Thymus (tissue), 11 donors: ENCODE results near the gene CLK1. TPM values are rescaled to one million over a fixed set of nuclear protein-coding genes. Genes with fewer than 3 reads are reported as not detected.
A peak's percentile ranks its signal among the peaks of the same experiment; 100 is the strongest.
"Not testable (repeated sequence)": the region's sequence is repeated elsewhere in the genome, so short reads cannot be mapped to it uniquely, and the experiment has no call there.

Experiments
- DNase-seq, 9 donors: peaks; one replicate each; pipeline ENCODE4 v3.0.0-alpha.2; 2013; ENCODE audit warnings: low spot score in 9 of 9, low read depth in 6 of 9, missing footprints in 1 of 9
- H3K27ac ChIP-seq, 2 donors: one replicate each; pipeline ENCODE4 v1.5.1; 2013; ENCODE audit warnings: control low read depth in 1 of 2, low read depth in 1 of 2, low read length in 1 of 2, mild to moderate bottlenecking in 1 of 2, moderate library complexity in 1 of 2
- H3K27me3 ChIP-seq, 2 donors: one replicate each; pipeline ENCODE4 v1.5.1; 2013; ENCODE audit warnings: low read length in 1 of 2; ENCODE audit not compliant: control insufficient read depth in 2 of 2, insufficient read depth in 1 of 2
- H3K36me3 ChIP-seq, 2 donors: one replicate each; pipeline ENCODE4 v1.5.1; 2013; ENCODE audit warnings: low read length in 1 of 2, mild to moderate bottlenecking in 1 of 2, moderate library complexity in 1 of 2; ENCODE audit not compliant: control insufficient read depth in 2 of 2, insufficient read depth in 2 of 2
- H3K4me1 ChIP-seq, 2 donors: one replicate each; pipeline ENCODE4 v1.5.1; 2013; ENCODE audit warnings: low read length in 2 of 2; ENCODE audit not compliant: control insufficient read depth in 2 of 2, insufficient read depth in 2 of 2
- H3K4me3 ChIP-seq, 2 donors: one replicate each; pipeline ENCODE4 v1.5.1; 2013; ENCODE audit warnings: low read length in 2 of 2, control low read depth in 1 of 2, mild to moderate bottlenecking in 1 of 2
- H3K9me3 ChIP-seq, 2 donors: one replicate each; pipeline ENCODE4 v1.5.1; 2013; ENCODE audit warnings: low read length in 1 of 2, mild to moderate bottlenecking in 1 of 2; ENCODE audit not compliant: control insufficient read depth in 2 of 2, insufficient read depth in 1 of 2
- WGBS: extraction: QIAGEN DNeasy Blood & Tissue Kit; methylation state at CpG from one replicate; pipeline ENCODE4 v1.1.7; 2013; 5-methylcytosine and 5-hydroxymethylcytosine counted together
- polyA plus RNA-seq: library from polyadenylated mRNA; stranded (reverse); fragments of 200-250 nt; gene quantifications from one replicate; pipeline ENCODE4 v1.2.3, GENCODE V29; 2013
- total RNA-seq: library from RNA; stranded (reverse); fragments of 120-200 nt; gene quantifications from one replicate; pipeline ENCODE4 v1.2.4, GENCODE V29; 2013
- donor health status: healthy.

CLK1 gene
- total and polyA plus RNA-seq, 2 donors, result 295 to 1,486 TPM

GRCh38 chr2:200888704-200889625 is 24.5 kb upstream of the CLK1 start, which contains the start of the genes NIF3L1 and PPIL3:
Gene NIF3L1, plus strand, starts transcription at chr2:200889371. Its CDS starts 2,573 bp downstream, at chr2:200891944.
Gene PPIL3, minus strand, starts transcription at chr2:200889077. Its CDS starts 1,462 bp downstream, at chr2:200887615.
- peak; percentile 93 to 99 (median 97) for DNase-seq
- no peaks in the 10 kb centered on the region for H3K9me3 ChIP-seq
- H3K27ac ChIP-seq, result peak within 1 kb of the TSS; percentile 96 to 100
- WGBS, result under 1% methylated on average over 50 of the region's 50 CpGs
- H3K4me3 ChIP-seq, result peak within 1 kb of the TSS; percentile 62 to 83
- H3K36me3 ChIP-seq, result peaks cover 4 to 16% of the 10 kb centered on the region in 2 donors
- H3K27me3 ChIP-seq, result no peaks in the 10 kb centered on the region
- H3K4me1 ChIP-seq, result peaks cover 8 to 25% of the 10 kb centered on the region in 2 donors

- not testable (repeated sequence) for H3K27me3 ChIP-seq, H3K9me3 ChIP-seq, H3K4me1 ChIP-seq, DNase-seq, H3K27ac ChIP-seq, H3K4me3 ChIP-seq
- 94% methylated on average over 2 of the region's 2 CpGs for WGBS
- H3K36me3 ChIP-seq, result peaks cover 23 to 75% of the 10 kb centered on the region in 2 donors
Measured at GRCh38 chr2:200881715-200882249, 17.3 kb upstream of the CLK1 start.

- peaks cover 28 to 76% of the 10 kb centered on the region in 2 donors for H3K36me3 ChIP-seq
- no peak overlapping the region for H3K4me3 ChIP-seq
- H3K27me3 ChIP-seq, result no peaks in the 10 kb centered on the region
- DNase-seq, result no peak
- H3K27ac ChIP-seq, result no peak overlapping the region
- H3K4me1 ChIP-seq, result no peaks in the 10 kb centered on the region
- no peaks in the 10 kb centered on the region for H3K9me3 ChIP-seq
- 97% methylated on average over 2 of the region's 2 CpGs for WGBS
Measured at GRCh38 chr2:200878289-200878880, 13.9 kb upstream of the CLK1 start.

GRCh38 chr2:200877443-200877842 is 13.0 kb upstream of the CLK1 start:
- Histone ChIP-seq H3K27me3 (no peaks in the 10 kb centered on the region), H3K27ac (no peak overlapping the region), H3K9me3 (no peaks in the 10 kb centered on the region), H3K4me3 (no peak overlapping the region), H3K36me3 (peaks cover 22 to 67% of the 10 kb centered on the region in 2 donors), H3K4me1 (no peaks in the 10 kb centered on the region)
- DNase-seq, result no peak

GRCh38 chr2:200873560-200873959 is 9.1 kb upstream of the CLK1 start:
- no peaks in the 10 kb centered on the region for H3K9me3 ChIP-seq
- no peaks in the 10 kb centered on the region for H3K4me1 ChIP-seq
- H3K27me3 ChIP-seq, result no peaks in the 10 kb centered on the region
- no peak overlapping the region for H3K4me3 ChIP-seq
- peaks cover 22 to 46% of the 10 kb centered on the region in 2 donors for H3K36me3 ChIP-seq
- DNase-seq, result no peak
- H3K27ac ChIP-seq, result no peak overlapping the region
- 98% methylated on average over 6 of the region's 6 CpGs for WGBS

- DNase-seq, result no peak
- Histone ChIP-seq H3K9me3 (no peaks in the 10 kb centered on the region), H3K4me1 (no peaks in the 10 kb centered on the region), H3K4me3 (no peak overlapping the region), H3K36me3 (peaks cover 17 to 26% of the 10 kb centered on the region in 2 donors), H3K27ac (no peak overlapping the region), H3K27me3 (no peaks in the 10 kb centered on the region)
- 95% methylated on average over 3 of the region's 3 CpGs for WGBS
Measured at GRCh38 chr2:200871151-200871550, 6.7 kb upstream of the CLK1 start.

GRCh38 chr2:200869014-200869413 is 4.6 kb upstream of the CLK1 start:
- H3K9me3 ChIP-seq, result no peaks in the 10 kb centered on the region
- no peak overlapping the region for H3K4me3 ChIP-seq
- H3K36me3 ChIP-seq, result peaks cover 10 to 13% of the 10 kb centered on the region in 2 donors
- DNase-seq, result no peak
- peaks cover 0 to 7% of the 10 kb centered on the region in 2 donors for H3K4me1 ChIP-seq
- no peak overlapping the region for H3K27ac ChIP-seq
- over 99% methylated on average over 2 of the region's 2 CpGs for WGBS
- H3K27me3 ChIP-seq, result no peaks in the 10 kb centered on the region

- WGBS, result under 1% methylated on average over 19 of the region's 19 CpGs
- H3K27ac ChIP-seq, result peak overlapping the region; percentile 99 to 100
- peak in 4 of 9 donors; percentile 51 to 76 (median 73) for DNase-seq
- peak overlapping the region; percentile 81 to 97 for H3K4me3 ChIP-seq
- H3K9me3 ChIP-seq, result no peaks in the 10 kb centered on the region
- H3K36me3 ChIP-seq, result peaks cover 8 to 29% of the 10 kb centered on the region in 2 donors
- peaks cover 0 to 21% of the 10 kb centered on the region in 2 donors for H3K4me1 ChIP-seq
- no peaks in the 10 kb centered on the region for H3K27me3 ChIP-seq
Measured at GRCh38 chr2:200863782-200864175, 679 bp downstream of the CLK1 start.
